Measurements from ENCODE around the gene GFI1.

The GFI1 gene

DNA sequence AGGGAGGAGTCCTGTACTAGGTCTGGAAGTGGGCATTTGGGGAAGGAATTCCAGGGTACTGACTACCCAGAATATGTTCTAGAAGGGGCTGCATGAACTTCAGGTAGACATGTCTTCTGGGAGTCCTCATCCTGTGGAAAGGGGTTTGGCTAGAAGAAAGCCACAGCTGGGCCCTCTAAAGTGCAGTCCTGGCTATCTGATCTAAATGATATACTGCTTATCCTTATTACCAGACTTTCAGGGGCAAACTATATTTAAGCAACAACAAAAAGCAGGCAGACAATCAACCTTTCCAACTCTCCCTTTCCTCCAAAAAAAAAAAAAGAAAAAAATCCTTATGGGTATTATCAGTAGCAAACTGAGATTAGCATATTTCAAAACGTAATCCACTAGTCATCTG, 29.8 kb upstream of the GFI1 start:
- Histone ChIP-seq H3K36me3 (ENCODE audit: low read depth) (no peaks in the 10 kb centered on the region), H3K27me3 (ENCODE audit: insufficient read depth, poor library complexity, severe bottlenecking) (no peaks in the 10 kb centered on the region), H3K9me3 (ENCODE audit: severe bottlenecking) (no peaks in the 10 kb centered on the region), H3K4me1 (ENCODE audit: insufficient read depth, poor library complexity, severe bottlenecking) (no peaks in the 10 kb centered on the region), H3K4me3 (ENCODE audit: severe bottlenecking) (no peak overlapping the region), H3K27ac (ENCODE audit: poor library complexity, severe bottlenecking) (no peak overlapping the region)
- TF ChIP-seq, protein P1, sequence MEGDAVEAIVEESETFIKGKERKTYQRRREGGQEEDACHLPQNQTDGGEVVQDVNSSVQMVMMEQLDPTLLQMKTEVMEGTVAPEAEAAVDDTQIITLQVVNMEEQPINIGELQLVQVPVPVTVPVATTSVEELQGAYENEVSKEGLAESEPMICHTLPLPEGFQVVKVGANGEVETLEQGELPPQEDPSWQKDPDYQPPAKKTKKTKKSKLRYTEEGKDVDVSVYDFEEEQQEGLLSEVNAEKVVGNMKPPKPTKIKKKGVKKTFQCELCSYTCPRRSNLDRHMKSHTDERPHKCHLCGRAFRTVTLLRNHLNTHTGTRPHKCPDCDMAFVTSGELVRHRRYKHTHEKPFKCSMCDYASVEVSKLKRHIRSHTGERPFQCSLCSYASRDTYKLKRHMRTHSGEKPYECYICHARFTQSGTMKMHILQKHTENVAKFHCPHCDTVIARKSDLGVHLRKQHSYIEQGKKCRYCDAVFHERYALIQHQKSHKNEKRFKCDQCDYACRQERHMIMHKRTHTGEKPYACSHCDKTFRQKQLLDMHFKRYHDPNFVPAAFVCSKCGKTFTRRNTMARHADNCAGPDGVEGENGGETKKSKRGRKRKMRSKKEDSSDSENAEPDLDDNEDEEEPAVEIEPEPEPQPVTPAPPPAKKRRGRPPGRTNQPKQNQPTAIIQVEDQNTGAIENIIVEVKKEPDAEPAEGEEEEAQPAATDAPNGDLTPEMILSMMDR (IDR thresholded peaks at IDR 0.05; ENCODE audit: poor library complexity, severe bottlenecking) = no peak
- DNase-seq (ENCODE audit: low spot score) (no peak), ATAC-seq (ENCODE audit: low read depth) (no peak)

DNA sequence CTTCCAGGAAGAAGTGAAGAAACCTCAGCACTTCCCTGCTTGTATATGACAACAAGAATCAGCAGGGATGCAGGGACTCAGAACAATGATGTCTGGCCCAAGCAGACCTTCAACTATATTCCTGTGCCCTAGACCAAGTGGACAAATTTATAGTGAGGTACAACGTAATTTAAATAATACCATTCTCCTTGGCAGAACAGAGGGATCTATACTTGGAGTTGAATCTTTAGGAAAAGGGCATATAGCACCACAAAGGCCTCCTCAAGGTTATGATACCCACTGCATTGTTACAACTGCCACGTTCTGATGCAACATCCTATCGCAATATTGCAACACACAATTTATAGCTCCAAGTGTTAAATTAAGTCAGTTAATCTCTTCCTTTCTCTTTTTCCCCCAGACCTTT, 29.1 kb upstream of the GFI1 start:
- no peak for DNase-seq (ENCODE audit: low spot score)
- no peak overlapping the region for H3K4me3 ChIP-seq (ENCODE audit: severe bottlenecking)
- TF ChIP-seq, protein P1 (IDR thresholded peaks at IDR 0.05; ENCODE audit: poor library complexity, severe bottlenecking) = no peak
- H3K36me3 ChIP-seq (ENCODE audit: low read depth) = no peaks in the 10 kb centered on the region
- H3K27ac ChIP-seq (ENCODE audit: poor library complexity, severe bottlenecking) = no peak overlapping the region
- no peaks in the 10 kb centered on the region for H3K9me3 ChIP-seq (ENCODE audit: severe bottlenecking)
- H3K4me1 ChIP-seq (ENCODE audit: insufficient read depth, poor library complexity, severe bottlenecking) = no peaks in the 10 kb centered on the region
- ATAC-seq (ENCODE audit: low read depth) = no peak
- H3K27me3 ChIP-seq (ENCODE audit: insufficient read depth, poor library complexity, severe bottlenecking) = no peaks in the 10 kb centered on the region

DNA sequence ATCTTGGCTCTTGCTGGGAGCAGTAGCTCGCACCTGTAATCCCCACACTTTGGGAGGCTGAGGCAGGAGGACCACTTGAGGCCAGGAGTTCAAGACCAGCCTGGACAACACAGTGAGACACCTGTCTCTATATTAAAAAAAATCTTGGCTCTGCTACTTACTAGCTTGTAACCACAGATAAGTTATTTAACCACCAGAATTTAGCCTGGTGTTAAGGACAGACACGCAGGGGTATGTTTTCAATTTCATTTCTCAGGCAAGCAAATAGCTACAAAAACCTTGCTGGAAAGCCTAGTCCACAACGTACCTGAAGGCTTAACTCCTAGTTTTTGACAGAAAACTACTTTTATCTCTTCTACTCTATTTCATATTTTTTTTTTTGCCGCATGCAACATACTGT, 24.8 kb upstream of the GFI1 start:
- TF ChIP-seq, protein P1 (IDR thresholded peaks at IDR 0.05; ENCODE audit: poor library complexity, severe bottlenecking) = no peak
- Histone ChIP-seq H3K4me1 (ENCODE audit: insufficient read depth, poor library complexity, severe bottlenecking) (no peaks in the 10 kb centered on the region), H3K27ac (ENCODE audit: poor library complexity, severe bottlenecking) (no peak overlapping the region), H3K4me3 (ENCODE audit: severe bottlenecking) (no peak overlapping the region), H3K9me3 (ENCODE audit: severe bottlenecking) (no peaks in the 10 kb centered on the region), H3K36me3 (ENCODE audit: low read depth) (no peaks in the 10 kb centered on the region), H3K27me3 (ENCODE audit: insufficient read depth, poor library complexity, severe bottlenecking) (no peaks in the 10 kb centered on the region)
- DNase-seq (ENCODE audit: low spot score) = no peak
- ATAC-seq (ENCODE audit: low read depth) = no peak

DNA sequence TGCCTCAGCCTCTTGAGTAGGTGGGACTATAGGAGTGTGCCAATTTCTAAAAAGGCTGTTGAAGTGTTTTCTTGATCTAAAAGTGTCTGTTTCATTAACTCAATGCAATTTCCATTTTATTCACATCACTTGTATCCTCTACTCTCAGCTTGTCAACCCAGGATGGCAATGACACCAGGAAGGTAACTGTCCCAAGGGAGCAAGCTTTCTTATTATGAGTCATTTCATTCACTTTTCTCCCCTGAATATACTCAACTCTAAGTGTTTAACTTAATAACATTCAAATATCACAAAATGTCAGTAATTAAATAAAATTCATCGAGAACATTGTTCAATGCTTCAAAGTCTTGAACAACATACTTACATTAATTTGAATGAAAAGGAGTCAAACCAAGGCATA, 22.9 kb upstream of the GFI1 start:
- ATAC-seq (ENCODE audit: low read depth) = no peak
- H3K27me3 ChIP-seq (ENCODE audit: insufficient read depth, poor library complexity, severe bottlenecking) = no peaks in the 10 kb centered on the region
- H3K9me3 ChIP-seq (ENCODE audit: severe bottlenecking) = no peaks in the 10 kb centered on the region
- TF ChIP-seq, protein P1 (IDR thresholded peaks at IDR 0.05; ENCODE audit: poor library complexity, severe bottlenecking) = no peak
- no peaks in the 10 kb centered on the region for H3K36me3 ChIP-seq (ENCODE audit: low read depth)
- DNase-seq (ENCODE audit: low spot score) = no peak
- H3K4me1 ChIP-seq (ENCODE audit: insufficient read depth, poor library complexity, severe bottlenecking) = no peaks in the 10 kb centered on the region
- H3K27ac ChIP-seq (ENCODE audit: poor library complexity, severe bottlenecking) = no peak overlapping the region
- H3K4me3 ChIP-seq (ENCODE audit: severe bottlenecking) = no peak overlapping the region

DNA sequence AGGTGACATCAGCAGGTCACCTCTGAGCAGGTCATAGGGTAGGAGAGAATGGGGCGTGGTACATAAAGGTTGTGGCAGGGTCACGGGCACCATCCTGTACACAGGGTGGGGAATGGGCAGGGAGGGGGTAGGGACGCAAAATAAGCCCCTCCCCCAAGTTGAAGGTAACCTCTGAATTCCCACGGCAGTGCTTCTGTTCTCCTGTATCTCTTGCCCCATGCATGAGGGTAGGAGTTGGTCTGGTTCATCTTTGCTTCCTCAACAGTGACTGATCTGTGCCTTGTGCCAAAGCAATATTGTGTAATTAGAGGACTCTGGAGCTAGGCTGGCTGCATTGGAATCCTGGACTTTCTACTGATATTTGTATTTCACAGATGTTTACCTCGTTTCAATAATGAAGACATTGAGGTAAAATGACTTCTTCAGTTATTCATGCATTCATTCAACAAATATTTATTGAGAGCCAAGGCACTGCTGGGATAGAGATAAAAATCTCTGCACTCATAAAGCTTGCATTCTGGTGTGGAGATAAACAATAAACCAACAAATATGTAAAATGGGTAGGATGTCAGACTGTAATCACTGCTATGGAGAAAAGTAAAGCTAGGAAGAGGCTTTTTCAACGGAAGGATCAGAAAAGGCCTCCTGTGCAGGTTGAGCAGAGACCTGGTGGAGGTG, 18.4 kb upstream of the GFI1 start:
- TF ChIP-seq, protein P1 (IDR thresholded peaks at IDR 0.05; ENCODE audit: poor library complexity, severe bottlenecking) = no peak
- Histone ChIP-seq H3K36me3 (ENCODE audit: low read depth) (no peaks in the 10 kb centered on the region), H3K4me1 (ENCODE audit: insufficient read depth, poor library complexity, severe bottlenecking) (peaks cover 3% of the 10 kb centered on the region), H3K27ac (ENCODE audit: poor library complexity, severe bottlenecking) (no peak overlapping the region), H3K27me3 (ENCODE audit: insufficient read depth, poor library complexity, severe bottlenecking) (peaks cover 5% of the 10 kb centered on the region), H3K9me3 (ENCODE audit: severe bottlenecking) (no peaks in the 10 kb centered on the region), H3K4me3 (ENCODE audit: severe bottlenecking) (no peak overlapping the region)
- ATAC-seq (ENCODE audit: low read depth) (no peak), DNase-seq (ENCODE audit: low spot score) (no peak)

All from RWPE2 (cell line).